NCI-H345 treated with DMSO at 0.1 percent for 48 hours (cell line): ENCODE measurements around the gene RFX4.

ENCODE experiments used
- DNase-seq: peaks from one replicate; lab custom pipeline; 2025; ENCODE audit not compliant: unreplicated experiment; lab: John Stamatoyannopoulos, UW

Gene RFX4

GRCh38 chr12:106645465-106646330, 62.9 kb downstream of the RFX4 start:
- no peak for DNase-seq

- no peak for DNase-seq
Measured at GRCh38 chr12:106646472-106646871, 63.7 kb downstream of the RFX4 start.

GRCh38 chr12:106647793-106648514, 65.2 kb downstream of the RFX4 start:
- no peak for DNase-seq

- DNase-seq: no peak
Measured at GRCh38 chr12:106648736-106649135, 65.9 kb downstream of the RFX4 start.

GRCh38 chr12:106651552-106651951, 68.7 kb downstream of the RFX4 start:
- no peak for DNase-seq

GRCh38 chr12:106652510-106653015, 69.8 kb downstream of the RFX4 start:
- no peak for DNase-seq

- no peak for DNase-seq
Measured at GRCh38 chr12:106655577-106655976, 72.8 kb downstream of the RFX4 start.

GRCh38 chr12:106657488-106657887, 74.7 kb downstream of the RFX4 start:
- no peak for DNase-seq

- DNase-seq: no peak
Measured at GRCh38 chr12:106663385-106663784, 80.6 kb downstream of the RFX4 start.

- DNase-seq: no peak
Measured at GRCh38 chr12:106669216-106669615, 86.4 kb downstream of the RFX4 start.

GRCh38 chr12:106670131-106670530, 87.3 kb downstream of the RFX4 start:
- DNase-seq: no peak

GRCh38 chr12:106671840-106672239, 89.0 kb downstream of the RFX4 start:
- DNase-seq: no peak

- no peak for DNase-seq
Measured at GRCh38 chr12:106672314-106673025, 89.7 kb downstream of the RFX4 start.

- DNase-seq: no peak
Measured at GRCh38 chr12:106673141-106673540, 90.3 kb downstream of the RFX4 start.

GRCh38 chr12:106675651-106676435, 93.0 kb downstream of the RFX4 start:
- DNase-seq: no peak

- DNase-seq: no peak
Measured at GRCh38 chr12:106679574-106679973, 96.8 kb downstream of the RFX4 start.

GRCh38 chr12:106680280-106680679, 97.5 kb downstream of the RFX4 start:
- no peak for DNase-seq

GRCh38 chr12:106681210-106681609, 98.4 kb downstream of the RFX4 start:
- DNase-seq: no peak

- no peak for DNase-seq
Measured at GRCh38 chr12:106682594-106683234, 99.9 kb downstream of the RFX4 start.

- no peak for DNase-seq
Measured at GRCh38 chr12:106684497-106684896, 101.7 kb downstream of the RFX4 start.
